NCI-H526 (cell line): ENCODE measurements around the gene FBXO11.
"Not testable (repeated sequence)": the region's sequence is repeated elsewhere in the genome, so short reads cannot be mapped to it uniquely, and the experiment has no call there.

ENCODE experiments used
- DNase-seq, 2 experiments: peaks; one replicate each; lab custom pipeline; 2025; lab: John Stamatoyannopoulos, UW

Gene FBXO11

DNA sequence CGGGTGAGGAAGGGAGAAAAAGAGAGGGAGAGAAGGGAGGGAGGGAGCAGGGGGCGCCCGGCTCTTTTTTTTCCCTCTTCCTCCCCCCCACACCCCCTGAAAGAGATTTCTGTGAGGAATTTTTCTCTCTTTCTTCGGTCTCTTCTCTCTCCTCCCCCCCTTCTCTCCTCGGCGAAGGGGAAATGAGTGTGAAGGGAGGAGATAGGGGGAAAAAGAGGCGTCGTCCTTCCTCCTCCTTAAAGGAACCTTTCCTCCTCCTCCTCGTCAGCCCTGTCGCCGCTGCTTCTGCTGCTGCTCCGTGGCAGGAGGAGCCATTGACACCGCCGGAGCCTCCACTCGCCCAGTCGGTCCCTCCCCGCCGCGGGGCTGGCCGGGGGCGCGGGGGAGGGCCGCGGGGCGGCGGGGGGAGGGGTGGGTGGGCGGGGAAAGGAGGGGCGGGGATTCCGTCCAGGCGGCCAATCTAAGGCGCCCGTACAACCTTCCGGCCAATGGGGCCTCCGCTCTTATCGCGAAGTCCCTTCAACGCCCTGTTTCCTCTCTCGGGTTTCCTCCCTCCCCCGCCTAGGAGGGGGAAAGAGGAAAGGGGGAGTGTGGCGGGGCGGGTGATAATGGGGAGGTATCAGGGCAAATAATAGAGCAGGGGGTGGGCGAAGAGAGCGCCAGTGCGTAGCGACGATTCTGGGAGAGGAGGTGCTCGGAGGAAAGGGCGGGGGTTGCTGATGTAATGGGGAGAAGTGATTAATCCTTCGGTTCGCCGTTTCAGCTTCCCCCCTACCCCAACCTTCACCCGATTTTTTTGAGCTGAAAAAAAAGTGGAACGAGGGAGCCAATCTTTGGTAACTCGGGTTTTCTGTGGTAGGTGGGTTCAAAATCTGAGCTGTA lies at the start of gene FBXO11:
Gene FBXO11 (minus strand): TSS at position 342 of the 882 bp plus-strand sequence. CDS start 778 bp downstream, outside the sequence.
- DNase-seq: peak; percentile 93 to 97

DNA sequence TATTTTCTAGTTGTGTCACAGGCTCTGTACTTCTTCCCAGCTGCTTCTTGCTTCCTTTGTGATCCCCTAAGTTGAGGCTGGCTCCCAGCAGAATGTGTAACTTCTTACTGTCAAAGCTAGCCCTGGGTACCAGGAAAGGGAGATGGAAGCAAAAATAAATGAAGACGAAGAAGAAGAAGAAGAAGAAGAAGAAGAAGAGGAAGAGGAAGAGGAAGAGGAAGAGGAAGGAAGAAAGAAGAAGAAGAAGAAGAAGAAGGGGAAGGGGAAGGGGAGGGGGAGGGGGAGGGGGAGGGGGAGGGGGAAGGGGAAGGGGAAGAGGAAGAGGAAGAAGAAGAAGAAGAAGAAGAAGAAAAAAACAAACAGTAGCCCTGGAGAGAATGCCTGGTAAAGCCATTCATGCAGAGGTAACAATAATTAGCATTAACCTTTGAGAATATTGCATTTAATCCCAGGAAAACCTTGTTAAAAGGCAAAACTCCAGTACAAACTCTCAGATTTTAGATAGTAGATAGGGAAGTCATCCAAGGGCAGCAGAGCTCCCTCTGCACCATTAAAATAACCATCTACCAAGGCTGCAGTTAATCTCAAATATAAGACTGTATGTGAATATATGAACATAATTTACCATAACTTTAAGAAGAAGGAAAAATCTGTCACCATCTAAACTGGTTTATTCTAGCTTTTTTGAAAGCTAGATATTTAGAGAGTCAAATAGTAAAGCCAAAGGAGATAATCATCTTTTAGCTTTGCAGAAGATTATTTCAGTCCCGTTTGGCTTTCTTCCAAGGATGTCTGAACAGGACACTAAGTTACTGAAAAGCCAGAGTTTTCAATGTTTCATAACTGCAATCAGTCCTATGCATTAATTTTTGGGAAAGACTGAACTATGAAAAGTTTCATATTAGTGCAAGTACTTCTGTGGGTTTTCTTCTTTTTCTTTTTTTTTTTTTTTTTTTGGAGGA lies 44.3 kb upstream of the FBXO11 start:
- no peak for DNase-seq

- DNase-seq: no peak
Measured at GRCh38 chr2:47946593-47946992, 40.3 kb upstream of the FBXO11 start.

- no peak for DNase-seq
Measured at GRCh38 chr2:47945046-47945781, 38.9 kb upstream of the FBXO11 start.

- DNase-seq: no peak
Measured at GRCh38 chr2:47941936-47942335, 35.6 kb upstream of the FBXO11 start.

GRCh38 chr2:47937677-47938076 lies 31.4 kb upstream of the FBXO11 start:
- no peak for DNase-seq

DNA sequence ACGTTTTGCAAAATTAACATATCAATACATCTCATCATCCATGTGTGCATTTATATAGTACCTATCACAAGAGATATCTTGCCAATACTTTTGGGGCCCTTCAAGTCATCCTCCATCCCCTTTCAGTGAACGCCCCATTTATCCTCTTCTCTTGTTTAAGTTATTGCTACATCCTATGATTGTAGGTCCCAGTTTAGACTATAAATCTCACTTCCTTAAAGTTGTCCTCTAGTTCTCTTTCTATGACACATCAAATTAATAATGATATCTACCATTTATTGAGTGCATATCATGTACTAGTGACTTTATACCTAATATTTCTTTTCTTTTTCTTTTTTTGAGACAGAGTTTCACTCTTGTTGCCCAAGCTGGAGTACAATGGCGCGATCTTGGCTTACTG lies 28.8 kb upstream of the FBXO11 start:
- no peak for DNase-seq

- DNase-seq: no peak
Measured at GRCh38 chr2:47918043-47918442, 11.7 kb upstream of the FBXO11 start.

- no peak for DNase-seq
Measured at GRCh38 chr2:47917276-47917961, 11.1 kb upstream of the FBXO11 start.

- no peak for DNase-seq
Measured at GRCh38 chr2:47916412-47916811, 10.1 kb upstream of the FBXO11 start.

- DNase-seq: not testable (repeated sequence)
Measured at GRCh38 chr2:47910662-47911061, 4.4 kb upstream of the FBXO11 start.

GRCh38 chr2:47908682-47909081 lies 2.4 kb upstream of the FBXO11 start:
- DNase-seq: no peak

DNA sequence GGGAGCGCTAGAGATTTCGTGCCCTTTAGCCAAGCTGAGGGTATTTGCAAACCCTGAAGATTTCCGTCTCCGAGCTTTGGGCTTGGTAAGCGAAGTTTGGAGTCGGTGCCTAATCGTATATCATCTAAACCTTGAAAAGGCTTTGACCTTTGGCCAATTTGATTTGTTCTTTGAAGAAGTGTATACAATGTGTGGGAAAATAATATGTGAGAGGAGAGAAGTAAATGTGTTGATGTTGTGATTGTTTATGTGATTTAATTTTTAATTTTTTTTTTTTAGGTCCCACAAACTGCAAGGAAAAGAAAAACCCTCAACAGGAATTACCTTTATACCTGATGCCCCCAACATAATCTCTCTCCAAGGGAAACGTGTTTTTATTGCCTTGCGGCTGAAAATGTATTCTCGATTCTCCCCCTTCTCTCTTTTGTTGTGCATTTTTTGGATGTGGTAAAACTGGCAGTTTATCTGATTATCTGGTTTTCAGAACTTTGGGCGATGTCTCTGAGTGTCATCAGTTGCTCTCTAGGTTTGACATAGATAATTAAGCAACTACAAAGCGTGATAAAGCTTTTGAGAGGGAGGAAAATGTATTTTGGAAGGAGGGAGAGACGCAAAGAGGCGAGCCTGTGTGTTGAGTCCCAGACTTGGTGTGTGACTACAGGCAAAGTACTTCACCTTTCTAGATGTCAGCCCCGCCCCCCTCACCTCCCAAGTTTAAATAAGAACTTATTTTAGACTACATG lies 912 bp upstream of the FBXO11 start:
- peak in 1 of 2 experiments; percentile 16 for DNase-seq

GRCh38 chr2:47905386-47906156 lies 727 bp downstream of the FBXO11 start:
- peak; percentile 75 to 85 for DNase-seq

GRCh38 chr2:47903781-47904490 lies 2.4 kb downstream of the FBXO11 start:
- peak in 1 of 2 experiments; percentile 33 for DNase-seq

- not testable (repeated sequence) for DNase-seq
Measured at GRCh38 chr2:47901892-47902291, 4.4 kb downstream of the FBXO11 start.

DNA sequence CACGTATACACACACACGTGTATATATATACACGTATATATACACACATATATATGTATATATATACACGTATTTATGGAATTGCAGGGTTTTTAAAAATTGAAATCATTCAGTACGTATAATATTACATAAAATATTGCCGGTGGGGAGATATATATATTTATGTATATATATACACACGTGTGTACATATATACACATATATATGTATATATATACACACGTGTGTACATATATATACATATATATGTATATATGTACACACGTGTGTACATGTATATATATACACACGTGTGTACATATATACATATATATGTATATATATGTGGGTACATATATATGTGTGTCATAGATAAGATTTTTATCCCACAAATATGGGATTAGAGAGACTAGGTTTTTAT lies 5.4 kb downstream of the FBXO11 start:
- DNase-seq: no peak

- no peak for DNase-seq
Measured at GRCh38 chr2:47899915-47900816, 6.1 kb downstream of the FBXO11 start.
